ENCODE results near the gene EYA2. TPM values are rescaled to one million over a fixed set of nuclear protein-coding genes. Genes with fewer than 3 reads are reported as not detected.

The EYA2 gene
- total RNA-seq, 2 experiments from 2014 or later = not detected

- no peak overlapping the region for H3K27ac Mint-ChIP-seq
- intact Hi-C loops (cut with micrococcal nuclease) = no loop called here
- ChIA-PET POLR2A (no interaction called here), CTCF (no interaction called here)
- H3K9me3 Mint-ChIP-seq = no peaks in the 10 kb centered on the region
- no peak for DNase-seq
- no peaks in the 10 kb centered on the region for H3K4me1 Mint-ChIP-seq (ENCODE audit: low read depth)
- no peaks in the 10 kb centered on the region for H3K36me3 Mint-ChIP-seq
- H3K27me3 Mint-ChIP-seq = peaks cover 2% of the 10 kb centered on the region
- no peak overlapping the region for H3K4me3 Mint-ChIP-seq
Measured at GRCh38 chr20:46937157-46937523, 42.5 kb downstream of the EYA2 start.

GRCh38 chr20:46937533-46938226, 43.0 kb downstream of the EYA2 start:
- Mint-ChIP-seq H3K4me3 (no peak overlapping the region), H3K36me3 (no peaks in the 10 kb centered on the region), H3K27ac (no peak overlapping the region), H3K27me3 (peaks cover 2% of the 10 kb centered on the region), H3K4me1 (ENCODE audit: low read depth) (no peaks in the 10 kb centered on the region), H3K9me3 (no peaks in the 10 kb centered on the region)
- CTCF ChIA-PET = no interaction called here
- intact Hi-C loops (cut with micrococcal nuclease) = no loop called here
- DNase-seq = no peak
- POLR2A ChIA-PET = no interaction called here

- Mint-ChIP-seq H3K36me3 (no peaks in the 10 kb centered on the region), H3K27ac (no peak overlapping the region), H3K4me3 (no peak overlapping the region), H3K4me1 (ENCODE audit: low read depth) (no peaks in the 10 kb centered on the region), H3K9me3 (no peaks in the 10 kb centered on the region), H3K27me3 (peaks cover 2% of the 10 kb centered on the region)
- CTCF ChIA-PET = no interaction called here
- DNase-seq = no peak
- POLR2A ChIA-PET = no interaction called here
- intact Hi-C loops (cut with micrococcal nuclease) = no loop called here
Measured at GRCh38 chr20:46938434-46938833, 43.8 kb downstream of the EYA2 start.

GRCh38 chr20:46939031-46939965, 44.7 kb downstream of the EYA2 start:
- no peaks in the 10 kb centered on the region for H3K36me3 Mint-ChIP-seq
- H3K9me3 Mint-ChIP-seq = no peaks in the 10 kb centered on the region
- no peak overlapping the region for H3K4me3 Mint-ChIP-seq
- H3K27me3 Mint-ChIP-seq = peaks cover 4% of the 10 kb centered on the region
- H3K4me1 Mint-ChIP-seq (ENCODE audit: low read depth) = no peaks in the 10 kb centered on the region
- intact Hi-C loops (cut with micrococcal nuclease) = no loop called here
- CTCF ChIA-PET = no interaction called here
- no peak overlapping the region for H3K27ac Mint-ChIP-seq
- POLR2A ChIA-PET = no interaction called here
- DNase-seq = no peak

GRCh38 chr20:46940616-46941015, 46.0 kb downstream of the EYA2 start:
- Mint-ChIP-seq H3K4me1 (ENCODE audit: low read depth) (no peaks in the 10 kb centered on the region), H3K27ac (no peak overlapping the region), H3K27me3 (peaks cover 2% of the 10 kb centered on the region), H3K4me3 (no peak overlapping the region), H3K9me3 (no peaks in the 10 kb centered on the region), H3K36me3 (no peaks in the 10 kb centered on the region)
- DNase-seq = no peak
- CTCF ChIA-PET = no interaction called here
- intact Hi-C loops (cut with micrococcal nuclease) = no loop called here
- POLR2A ChIA-PET = no interaction called here

GRCh38 chr20:46941404-46941803, 46.8 kb downstream of the EYA2 start:
- ChIA-PET CTCF (no interaction called here), POLR2A (no interaction called here)
- no peak overlapping the region for H3K27ac Mint-ChIP-seq
- no peaks in the 10 kb centered on the region for H3K36me3 Mint-ChIP-seq
- no peaks in the 10 kb centered on the region for H3K4me1 Mint-ChIP-seq (ENCODE audit: low read depth)
- intact Hi-C loops (cut with micrococcal nuclease) = no loop called here
- no peaks in the 10 kb centered on the region for H3K9me3 Mint-ChIP-seq
- DNase-seq = no peak
- peaks cover 2% of the 10 kb centered on the region for H3K27me3 Mint-ChIP-seq
- H3K4me3 Mint-ChIP-seq = no peak overlapping the region

- Mint-ChIP-seq H3K27ac (no peak overlapping the region), H3K4me1 (ENCODE audit: low read depth) (no peaks in the 10 kb centered on the region), H3K27me3 (peaks cover 7% of the 10 kb centered on the region), H3K36me3 (no peaks in the 10 kb centered on the region), H3K9me3 (no peaks in the 10 kb centered on the region), H3K4me3 (no peak overlapping the region)
- ChIA-PET POLR2A (no interaction called here), CTCF (no interaction called here)
- intact Hi-C loops (cut with micrococcal nuclease) = no loop called here
- no peak for DNase-seq
Measured at GRCh38 chr20:46943861-46944591, 49.4 kb downstream of the EYA2 start.

GRCh38 chr20:46945465-46945864, 50.8 kb downstream of the EYA2 start:
- H3K9me3 Mint-ChIP-seq = no peaks in the 10 kb centered on the region
- H3K4me1 Mint-ChIP-seq (ENCODE audit: low read depth) = no peaks in the 10 kb centered on the region
- H3K36me3 Mint-ChIP-seq = no peaks in the 10 kb centered on the region
- peaks cover 12% of the 10 kb centered on the region for H3K27me3 Mint-ChIP-seq
- ChIA-PET POLR2A (no interaction called here), CTCF (no interaction called here)
- no peak overlapping the region for H3K27ac Mint-ChIP-seq
- no peak for DNase-seq
- H3K4me3 Mint-ChIP-seq = no peak overlapping the region
- intact Hi-C loops (cut with micrococcal nuclease) = no loop called here

- no peak for DNase-seq
- Mint-ChIP-seq H3K4me1 (ENCODE audit: low read depth) (no peaks in the 10 kb centered on the region), H3K9me3 (no peaks in the 10 kb centered on the region), H3K27me3 (peaks cover 12% of the 10 kb centered on the region), H3K4me3 (no peak overlapping the region), H3K36me3 (no peaks in the 10 kb centered on the region), H3K27ac (no peak overlapping the region)
- ChIA-PET CTCF (no interaction called here), POLR2A (no interaction called here)
- intact Hi-C loops (cut with micrococcal nuclease) = no loop called here
Measured at GRCh38 chr20:46946181-46946624, 51.6 kb downstream of the EYA2 start.

- Mint-ChIP-seq H3K4me3 (no peak overlapping the region), H3K27me3 (peaks cover 12% of the 10 kb centered on the region), H3K4me1 (ENCODE audit: low read depth) (peaks cover 4% of the 10 kb centered on the region), H3K27ac (no peak overlapping the region), H3K9me3 (no peaks in the 10 kb centered on the region), H3K36me3 (no peaks in the 10 kb centered on the region)
- ChIA-PET POLR2A (interaction anchor here (0.7 kb wide), 1 partner anchor 603 kb away, joined by 3 read pairs; no protein-coding TSS in a partner anchor), CTCF (no interaction called here)
- DNase-seq = no peak
- intact Hi-C loops (cut with micrococcal nuclease) = no loop called here
Measured at GRCh38 chr20:46946796-46947195, 52.2 kb downstream of the EYA2 start.

- no peak overlapping the region for H3K4me3 Mint-ChIP-seq
- POLR2A ChIA-PET = no interaction called here
- no peak overlapping the region for H3K27ac Mint-ChIP-seq
- peaks cover 15% of the 10 kb centered on the region for H3K27me3 Mint-ChIP-seq
- DNase-seq = no peak
- peaks cover 8% of the 10 kb centered on the region for H3K4me1 Mint-ChIP-seq (ENCODE audit: low read depth)
- H3K36me3 Mint-ChIP-seq = no peaks in the 10 kb centered on the region
- CTCF ChIA-PET = no interaction called here
- H3K9me3 Mint-ChIP-seq = no peaks in the 10 kb centered on the region
- intact Hi-C loops (cut with micrococcal nuclease) = no loop called here
Measured at GRCh38 chr20:46948081-46948480, 53.4 kb downstream of the EYA2 start.

GRCh38 chr20:46951405-46951804, 56.8 kb downstream of the EYA2 start:
- ChIA-PET POLR2A (no interaction called here), CTCF (no interaction called here)
- DNase-seq = peak; percentile 39
- Mint-ChIP-seq H3K27ac (no peak overlapping the region), H3K4me1 (ENCODE audit: low read depth) (peaks cover 8% of the 10 kb centered on the region), H3K36me3 (peaks cover under 1% of the 10 kb centered on the region), H3K27me3 (peaks cover 13% of the 10 kb centered on the region), H3K4me3 (no peak overlapping the region), H3K9me3 (peaks cover 3% of the 10 kb centered on the region)
- intact Hi-C loops (cut with micrococcal nuclease) = no loop called here
